ENCODE data around the gene ADAM23.
"Not testable (repeated sequence)": the region's sequence is repeated elsewhere in the genome, so short reads cannot be mapped to it uniquely, and the experiment has no call there.

The ADAM23 gene

GRCh38 chr2:206442833-206443734 is at the start of gene ADAM23:
TSS of gene ADAM23 (plus strand) at chr2:206443532. CDS start at chr2:206443867, 335 bp downstream.
- DNase-seq = peak; percentile 51

- DNase-seq = no peak
These were observed 47.1 kb upstream of the ADAM23 start for GRCh38 chr2:206396211-206396610.

DNA sequence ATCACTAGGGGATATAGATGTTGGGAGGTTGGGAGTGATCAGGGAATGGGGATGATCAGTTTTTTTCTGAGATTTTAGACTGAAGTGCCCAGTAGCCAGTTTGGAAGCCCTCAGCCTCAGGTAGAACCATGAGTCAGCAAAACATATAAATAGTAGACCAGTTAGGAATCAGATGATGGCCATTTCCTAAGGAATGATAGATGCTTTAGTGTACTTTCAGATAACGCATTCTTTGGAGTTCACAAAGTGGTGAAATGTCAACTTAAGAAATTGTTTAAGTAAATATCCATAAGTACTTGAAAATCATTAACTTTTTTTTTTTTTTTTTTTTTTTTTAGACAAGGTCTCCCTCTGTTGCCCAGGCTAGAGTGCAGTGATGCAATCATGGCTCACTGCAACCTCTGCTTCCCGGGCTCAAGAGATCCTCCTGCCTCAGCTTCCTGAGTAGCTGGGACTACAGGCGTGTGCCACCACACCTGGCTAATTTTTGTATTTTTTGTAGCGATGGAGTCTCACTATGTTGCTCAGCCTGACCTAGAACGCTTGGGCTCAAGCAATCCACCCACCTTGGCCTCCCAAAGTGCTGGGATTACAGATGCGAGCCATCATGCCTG is 40.3 kb upstream of the ADAM23 start:
- not testable (repeated sequence) for DNase-seq

DNA sequence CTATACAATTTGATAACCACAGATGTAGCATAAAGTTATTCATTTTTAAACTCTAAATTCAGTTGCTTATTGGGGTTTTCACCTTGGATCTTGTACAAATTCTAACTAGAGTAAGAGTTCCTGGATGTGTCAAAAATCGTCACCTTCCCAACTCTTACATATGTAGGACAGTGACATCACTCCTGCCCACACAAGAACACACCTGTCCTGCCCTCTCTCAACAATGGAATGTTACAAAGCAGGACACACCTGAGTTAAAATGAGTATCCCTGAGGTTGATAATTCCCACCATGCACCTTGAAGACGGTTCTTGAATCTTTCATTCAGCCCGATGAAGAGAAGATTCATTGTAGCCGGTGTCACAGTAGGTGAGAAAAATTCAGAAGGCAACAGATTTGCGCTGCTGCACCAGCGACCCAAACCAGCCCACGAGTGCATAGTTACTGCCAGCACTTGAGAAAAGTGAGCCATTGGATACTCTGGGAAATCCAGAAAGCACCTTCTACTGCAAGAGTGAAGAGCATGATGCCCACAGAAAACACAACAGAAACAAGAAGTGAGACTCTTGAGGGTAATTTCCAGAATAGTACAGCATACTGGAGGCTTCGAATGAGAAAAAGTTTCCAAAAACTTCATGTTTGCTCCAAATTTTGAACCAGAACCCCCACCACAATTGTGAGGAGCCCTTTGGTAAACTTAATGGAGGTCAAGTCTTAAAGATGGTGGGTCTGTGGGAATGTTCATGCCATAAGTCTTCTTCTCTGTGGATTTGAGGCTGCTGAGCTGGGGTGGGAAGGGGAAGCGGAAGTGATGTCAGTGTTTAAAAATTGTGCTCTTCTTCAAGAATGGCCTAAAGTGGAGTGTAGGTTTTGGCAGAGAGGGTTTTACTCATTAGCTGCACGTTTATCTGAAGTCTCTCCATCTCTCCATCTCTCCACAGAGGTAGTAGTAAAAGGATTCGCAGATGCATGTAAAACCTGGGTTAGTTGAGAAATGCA is 34.7 kb upstream of the ADAM23 start:
- no peak for DNase-seq

GRCh38 chr2:206410714-206411113 is 32.6 kb upstream of the ADAM23 start:
- DNase-seq = no peak

DNA sequence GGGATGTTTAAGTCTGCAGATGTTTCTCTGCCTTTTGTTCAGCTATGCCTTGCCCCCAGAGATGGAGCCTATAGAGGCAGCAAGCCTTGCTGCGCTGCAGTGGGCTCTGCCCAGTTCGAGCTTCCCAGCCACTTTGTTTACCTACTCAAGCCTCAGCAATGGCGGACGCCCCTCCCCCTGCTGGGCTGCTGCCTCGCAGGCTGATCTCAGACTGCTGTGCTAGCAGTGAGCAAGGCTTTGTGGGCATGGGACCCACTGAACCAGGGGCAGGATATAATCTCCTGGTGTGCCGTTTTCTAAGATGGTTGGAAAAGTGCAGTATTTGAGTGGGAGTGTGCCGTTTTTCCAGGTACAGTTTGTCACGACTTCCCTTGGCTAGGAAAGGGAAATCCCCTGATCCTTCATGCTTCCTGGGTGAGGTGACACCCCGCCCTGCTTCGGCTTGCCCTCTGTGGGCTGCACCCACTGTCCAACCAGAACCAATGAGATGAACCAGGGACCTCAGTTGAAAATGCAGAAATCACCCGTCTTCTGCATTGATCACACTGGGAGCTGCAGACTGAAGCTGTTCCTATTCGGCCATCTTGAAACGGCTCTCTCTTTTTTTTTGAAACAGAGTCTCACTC is 27.6 kb upstream of the ADAM23 start:
- DNase-seq = no peak

DNA sequence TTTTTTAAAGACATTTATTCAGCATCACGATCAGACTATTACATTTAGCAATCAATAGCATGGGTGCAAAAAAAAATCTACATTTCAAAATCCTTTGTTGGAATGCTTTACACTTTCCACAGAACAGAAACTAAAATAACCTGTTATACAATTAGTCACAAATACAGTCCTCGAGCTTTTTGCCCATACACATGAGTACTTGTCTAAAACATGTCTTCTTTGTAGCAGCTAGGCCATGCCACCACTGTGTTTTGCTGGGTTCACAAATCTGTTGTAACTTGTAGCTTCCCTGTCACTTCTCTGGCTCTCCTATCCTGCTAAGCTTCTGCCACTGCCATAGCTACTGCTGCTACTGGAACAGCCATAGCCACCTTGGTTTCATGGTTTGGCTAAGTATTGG is 24.4 kb upstream of the ADAM23 start:
- no peak for DNase-seq

GRCh38 chr2:206420721-206421120 is 22.6 kb upstream of the ADAM23 start:
- DNase-seq = no peak

DNA sequence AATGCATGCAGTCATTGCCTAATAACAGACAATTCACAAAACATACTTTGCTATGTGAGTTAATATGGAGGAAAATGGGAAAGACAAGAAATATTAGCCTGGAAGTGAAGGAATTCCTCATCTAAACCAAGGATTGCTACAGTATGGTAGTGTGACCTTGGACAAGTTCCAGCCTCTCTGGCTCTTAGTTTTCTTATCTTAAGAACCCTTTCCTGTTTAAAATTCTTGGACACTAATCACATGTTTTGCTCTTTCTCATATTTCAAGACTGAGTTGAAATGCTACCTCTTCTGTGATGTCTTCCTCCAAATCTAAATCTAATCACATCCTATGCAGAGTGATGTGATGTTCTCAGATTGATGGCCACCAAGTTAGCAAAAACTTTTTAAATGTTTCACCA is 20.8 kb upstream of the ADAM23 start:
- no peak for DNase-seq

GRCh38 chr2:206423147-206423546 is 20.2 kb upstream of the ADAM23 start:
- DNase-seq = no peak

DNA sequence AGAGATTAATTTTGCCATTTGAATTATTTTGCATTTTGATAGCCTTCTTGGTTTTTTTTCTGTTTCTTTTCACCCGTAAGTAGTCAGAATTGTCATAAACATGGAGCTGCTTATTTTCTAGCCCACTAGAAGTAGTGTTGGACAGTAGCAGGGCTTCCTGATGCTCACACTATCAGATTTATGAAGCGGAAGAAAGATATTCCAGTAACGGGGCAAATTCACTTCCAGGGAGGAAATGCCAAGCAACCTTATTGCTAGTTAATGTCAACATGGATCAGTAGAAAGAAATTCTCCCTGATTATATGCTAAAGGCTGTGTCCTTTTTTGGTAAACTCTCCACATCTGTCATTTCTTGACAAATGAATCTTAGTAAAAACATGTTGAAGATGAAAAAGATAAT is 19.2 kb upstream of the ADAM23 start:
- DNase-seq = no peak

DNA sequence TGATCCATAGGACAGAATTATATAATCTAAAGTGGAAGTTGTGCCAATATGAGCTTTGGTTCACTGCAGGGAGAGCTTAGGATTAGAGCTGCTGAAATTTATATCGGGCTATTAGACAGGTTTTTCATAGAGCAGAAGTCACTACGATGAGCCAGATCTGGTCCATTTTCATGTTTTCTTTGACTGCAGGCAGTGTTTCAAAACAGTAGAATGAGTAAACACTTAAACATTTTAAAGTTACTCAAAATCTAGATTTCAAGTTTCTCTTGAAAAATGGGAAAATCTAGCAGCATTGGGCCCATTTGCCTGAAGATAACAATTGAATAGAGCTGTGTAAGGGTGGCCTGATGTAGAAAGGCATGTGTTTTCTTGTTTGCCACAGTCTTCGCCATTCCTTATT is 14.5 kb upstream of the ADAM23 start:
- no peak for DNase-seq

- no peak for DNase-seq
These were observed 12.9 kb upstream of the ADAM23 start for GRCh38 chr2:206430452-206430851.

DNA sequence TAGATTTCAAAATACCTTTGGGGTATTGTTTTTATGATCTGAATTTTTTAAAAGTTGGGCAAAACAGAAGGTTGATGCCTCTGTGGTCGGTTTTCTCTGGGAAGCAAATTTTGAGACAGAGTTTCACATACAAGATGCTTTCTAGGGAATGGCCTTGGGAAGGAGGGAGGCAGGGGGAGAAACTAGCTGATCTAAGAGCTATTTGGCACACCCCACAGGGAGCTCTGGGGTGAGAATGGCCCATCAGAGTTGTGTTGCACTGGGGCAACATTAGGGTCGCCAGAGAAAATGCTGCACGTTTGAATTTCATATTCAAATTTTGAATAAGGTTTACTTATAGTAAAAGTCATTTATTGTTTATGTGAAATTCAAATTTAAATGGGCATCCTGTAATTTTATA is 11.9 kb upstream of the ADAM23 start:
- no peak for DNase-seq

DNA sequence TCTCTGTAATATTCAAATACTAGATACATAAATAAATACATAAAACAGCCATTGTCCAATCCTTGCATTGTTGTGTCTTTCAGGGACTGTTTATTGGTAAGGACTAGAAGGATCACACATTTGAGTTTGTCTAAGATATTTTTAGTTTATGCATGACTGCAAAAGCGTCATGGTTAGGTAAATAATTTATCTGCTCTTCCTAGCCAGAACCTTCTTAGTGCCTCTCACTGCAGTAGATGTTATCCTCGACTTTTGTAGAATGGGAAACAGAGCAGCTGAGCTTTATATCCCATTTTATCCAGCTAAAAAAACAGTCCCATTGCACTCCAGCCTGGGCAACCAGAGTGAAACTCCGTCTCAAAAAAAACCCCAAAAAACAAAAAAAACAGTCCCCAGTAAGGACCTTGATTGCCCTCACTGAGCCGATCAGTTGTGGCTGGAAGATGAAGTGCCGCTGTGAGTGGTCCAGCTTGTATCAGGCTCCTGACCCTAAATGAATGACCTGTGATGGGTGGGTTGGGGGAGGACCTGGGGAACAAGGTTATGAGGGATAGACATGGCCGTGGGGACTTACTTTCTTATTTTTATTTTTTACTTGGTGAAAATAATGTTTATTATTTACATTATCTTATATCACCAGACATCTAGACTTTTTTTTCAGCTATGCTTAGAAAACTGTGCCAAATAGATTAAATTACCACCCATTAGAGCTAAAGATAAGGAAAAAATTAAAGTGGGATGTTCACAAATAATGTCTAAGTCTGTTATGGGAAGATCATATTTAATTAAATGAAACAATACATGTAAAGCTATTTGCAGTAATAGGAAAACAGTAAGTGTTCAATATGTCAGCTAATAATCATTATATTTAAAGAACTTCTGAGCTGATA is 10.9 kb upstream of the ADAM23 start:
- no peak for DNase-seq

DNA sequence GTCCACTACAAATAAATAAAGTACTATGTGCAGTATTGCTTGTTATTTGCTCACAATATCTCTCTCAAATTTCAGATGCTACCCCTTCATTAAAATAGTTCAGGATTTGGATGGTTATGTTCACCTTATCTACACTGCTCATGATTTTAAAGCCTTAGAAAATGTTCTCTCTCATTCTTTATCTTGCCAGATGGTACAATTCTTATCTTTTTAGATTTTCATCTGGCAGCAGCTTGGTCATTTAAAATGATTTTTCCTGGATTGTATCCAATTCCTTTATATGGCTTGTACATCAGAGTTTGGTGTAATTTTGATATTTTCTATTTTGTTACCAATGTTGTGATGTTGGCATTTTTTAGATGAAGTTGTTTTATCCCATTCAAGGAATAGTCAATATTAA is 10.1 kb upstream of the ADAM23 start:
- no peak for DNase-seq

DNA sequence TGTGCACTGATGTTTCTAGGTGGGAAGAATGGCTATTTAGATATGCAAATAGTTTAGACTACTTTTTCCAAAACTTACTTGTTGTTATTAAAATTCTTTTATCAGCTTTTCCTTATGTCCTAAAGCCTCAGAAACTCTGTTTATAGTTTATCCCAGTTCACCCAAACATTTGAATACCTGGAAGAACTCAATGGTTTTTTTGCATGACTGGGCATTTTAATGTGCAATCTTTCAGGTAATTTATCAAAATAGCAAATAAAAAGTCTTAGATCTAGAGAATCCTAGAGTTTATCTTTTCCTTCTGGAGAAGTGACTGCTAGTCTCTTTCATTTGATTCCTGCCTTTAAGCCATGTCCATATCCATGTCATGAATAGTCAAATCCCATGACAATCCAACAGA is 9.6 kb upstream of the ADAM23 start:
- DNase-seq = no peak

DNA sequence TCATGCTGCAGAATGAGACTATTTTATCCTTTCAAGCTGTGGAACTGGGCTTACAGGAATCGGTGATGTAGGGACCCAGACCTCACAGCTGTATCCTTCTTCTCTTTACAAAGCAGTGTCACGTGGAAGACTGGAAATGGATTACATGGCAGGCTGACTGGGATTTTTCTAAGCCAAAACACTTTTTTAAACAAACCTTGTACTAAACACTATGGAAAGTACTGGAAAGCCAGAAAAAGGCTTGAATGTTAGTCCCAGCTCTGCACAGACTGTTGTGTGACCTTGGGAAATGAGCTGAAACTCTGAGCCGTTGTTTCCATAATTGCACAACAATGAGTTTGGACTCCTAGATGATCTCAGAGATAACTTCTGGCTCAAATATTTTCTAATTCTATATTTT is 7.6 kb upstream of the ADAM23 start:
- DNase-seq = no peak

DNA sequence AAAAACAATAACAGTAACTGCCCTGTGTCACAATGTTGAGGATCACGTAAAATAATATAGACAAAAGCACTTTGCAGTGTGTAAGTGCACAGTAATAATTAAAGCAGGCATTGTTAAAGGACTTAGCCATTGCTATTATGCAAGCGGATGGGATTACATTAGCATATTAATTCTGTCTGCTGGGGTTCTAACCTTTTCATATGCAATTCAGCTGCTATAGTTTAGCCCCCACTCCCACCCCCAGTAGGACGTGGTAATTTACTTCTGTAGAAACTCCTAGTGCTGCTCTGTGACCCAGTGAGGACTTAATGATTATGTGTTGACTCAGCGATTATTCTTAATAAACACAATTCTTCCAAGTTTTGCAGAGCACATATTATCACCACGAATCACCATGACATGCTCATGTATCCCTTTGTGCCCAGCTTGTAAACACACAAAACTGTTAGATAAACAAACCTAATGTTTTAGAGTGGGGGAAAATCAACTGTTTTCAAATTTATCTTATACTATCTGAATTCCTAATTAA is 5.1 kb upstream of the ADAM23 start:
- no peak for DNase-seq

DNA sequence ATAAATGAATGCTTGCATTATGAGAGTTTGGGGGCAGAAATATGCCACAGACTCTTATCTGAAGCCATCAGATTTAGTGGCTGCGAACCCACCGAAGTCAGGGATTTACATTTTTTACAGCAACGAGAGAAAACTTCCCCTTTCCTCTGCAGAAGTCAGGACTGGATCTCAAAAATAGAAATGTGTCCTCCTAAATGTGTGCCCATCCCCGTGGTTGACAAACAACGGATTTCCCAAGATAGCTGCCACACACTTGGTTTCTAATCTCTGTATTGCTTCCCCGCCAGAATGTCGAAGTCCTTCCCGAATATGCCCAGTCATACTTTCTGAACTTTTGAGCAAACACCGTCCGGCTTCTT is 879 bp upstream of the ADAM23 start:
- no peak for DNase-seq

GRCh38 chr2:206443735-206444527 is 599 bp downstream of the ADAM23 start:
- DNase-seq = peak; percentile 6

Measured in NCI-H1092 (cell line).